ENCODE data around the gene SLC40A1.
"Not testable (repeated sequence)": the region's sequence is repeated elsewhere in the genome, so short reads cannot be mapped to it uniquely, and the experiment has no call there.

The SLC40A1 gene, protein sequence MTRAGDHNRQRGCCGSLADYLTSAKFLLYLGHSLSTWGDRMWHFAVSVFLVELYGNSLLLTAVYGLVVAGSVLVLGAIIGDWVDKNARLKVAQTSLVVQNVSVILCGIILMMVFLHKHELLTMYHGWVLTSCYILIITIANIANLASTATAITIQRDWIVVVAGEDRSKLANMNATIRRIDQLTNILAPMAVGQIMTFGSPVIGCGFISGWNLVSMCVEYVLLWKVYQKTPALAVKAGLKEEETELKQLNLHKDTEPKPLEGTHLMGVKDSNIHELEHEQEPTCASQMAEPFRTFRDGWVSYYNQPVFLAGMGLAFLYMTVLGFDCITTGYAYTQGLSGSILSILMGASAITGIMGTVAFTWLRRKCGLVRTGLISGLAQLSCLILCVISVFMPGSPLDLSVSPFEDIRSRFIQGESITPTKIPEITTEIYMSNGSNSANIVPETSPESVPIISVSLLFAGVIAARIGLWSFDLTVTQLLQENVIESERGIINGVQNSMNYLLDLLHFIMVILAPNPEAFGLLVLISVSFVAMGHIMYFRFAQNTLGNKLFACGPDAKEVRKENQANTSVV

DNA sequence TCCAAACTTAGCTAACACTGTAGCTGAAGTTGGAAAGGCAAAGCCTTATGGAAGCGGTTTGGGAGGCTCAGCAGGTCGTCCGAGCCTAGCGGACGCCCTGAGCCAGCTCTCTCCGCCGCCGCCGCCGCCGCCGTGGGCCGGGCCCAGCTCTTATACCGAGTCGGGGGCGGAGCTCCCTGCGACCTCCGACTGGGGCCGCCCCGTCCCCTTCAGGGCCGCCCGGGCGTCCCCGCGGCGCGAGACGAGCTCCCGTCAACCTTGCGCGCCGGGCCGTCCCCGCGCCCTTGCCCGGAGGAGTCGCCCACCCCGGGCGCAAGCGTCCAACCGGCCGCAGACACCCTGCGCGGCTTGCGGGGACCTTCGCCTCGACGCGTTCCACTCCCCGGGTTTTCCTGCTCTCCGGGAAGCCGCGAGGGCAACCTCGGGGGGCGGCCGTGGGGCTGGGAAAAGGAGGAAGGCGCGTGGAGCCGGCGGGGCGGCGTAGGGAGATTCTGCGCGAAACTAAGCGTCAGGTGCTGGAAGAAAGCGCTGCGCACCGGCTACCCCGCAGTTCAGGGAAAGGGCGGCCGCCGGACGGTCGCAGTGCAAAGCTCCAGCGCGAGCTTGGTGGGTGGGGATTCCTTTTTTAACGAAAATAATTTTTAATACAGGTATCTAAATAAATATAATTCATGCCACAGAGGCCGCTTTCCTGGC, at the start of gene SLC40A1:
Gene SLC40A1, minus strand, starts transcription at position 129 of the 696 bp plus-strand sequence. CDS start 326 bp downstream, outside the sequence.
- DNase-seq: peak; percentile 66 to 85

DNA sequence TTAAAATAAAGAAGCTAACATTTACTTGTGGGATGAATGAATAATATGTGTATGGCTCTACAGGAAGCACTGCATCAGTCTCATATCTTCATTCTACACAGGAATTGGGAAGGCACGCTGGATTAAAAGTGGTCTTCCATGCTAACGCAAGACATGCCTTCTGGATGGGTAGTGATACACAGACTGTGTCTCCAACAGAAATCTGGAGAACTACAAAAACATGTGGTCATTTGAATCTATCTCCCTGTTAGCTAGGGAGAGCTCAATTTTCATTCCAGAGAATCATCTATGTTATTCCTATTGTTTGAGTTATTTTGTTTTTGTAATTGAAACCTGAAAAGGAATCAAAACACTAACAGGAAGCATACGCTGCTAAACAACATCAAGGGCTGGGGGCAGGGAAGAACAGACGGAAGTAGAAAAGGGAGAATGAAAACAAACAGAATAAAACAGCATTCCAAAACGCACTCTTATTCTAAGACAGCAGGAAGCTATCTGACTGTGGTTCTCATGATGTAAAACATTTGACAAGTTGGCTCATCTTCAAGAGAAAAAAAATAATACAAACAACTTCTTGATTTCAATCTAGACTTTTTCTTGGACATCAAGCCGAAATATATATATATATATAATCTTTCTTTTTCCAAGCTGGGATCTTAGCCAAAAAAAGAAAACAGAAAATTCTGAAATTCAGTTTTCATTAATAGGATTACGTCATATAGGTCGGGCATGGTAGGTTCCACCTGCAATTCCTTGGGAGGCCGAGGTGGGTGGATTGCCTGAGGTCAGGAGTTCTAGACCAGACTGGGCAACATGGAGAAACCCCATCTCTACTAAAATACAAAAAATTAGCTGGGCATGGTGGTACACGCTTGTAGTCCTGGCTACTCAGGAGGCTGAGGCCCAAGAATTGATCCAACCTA, 49.2 kb upstream of the SLC40A1 start:
- DNase-seq: no peak

DNA sequence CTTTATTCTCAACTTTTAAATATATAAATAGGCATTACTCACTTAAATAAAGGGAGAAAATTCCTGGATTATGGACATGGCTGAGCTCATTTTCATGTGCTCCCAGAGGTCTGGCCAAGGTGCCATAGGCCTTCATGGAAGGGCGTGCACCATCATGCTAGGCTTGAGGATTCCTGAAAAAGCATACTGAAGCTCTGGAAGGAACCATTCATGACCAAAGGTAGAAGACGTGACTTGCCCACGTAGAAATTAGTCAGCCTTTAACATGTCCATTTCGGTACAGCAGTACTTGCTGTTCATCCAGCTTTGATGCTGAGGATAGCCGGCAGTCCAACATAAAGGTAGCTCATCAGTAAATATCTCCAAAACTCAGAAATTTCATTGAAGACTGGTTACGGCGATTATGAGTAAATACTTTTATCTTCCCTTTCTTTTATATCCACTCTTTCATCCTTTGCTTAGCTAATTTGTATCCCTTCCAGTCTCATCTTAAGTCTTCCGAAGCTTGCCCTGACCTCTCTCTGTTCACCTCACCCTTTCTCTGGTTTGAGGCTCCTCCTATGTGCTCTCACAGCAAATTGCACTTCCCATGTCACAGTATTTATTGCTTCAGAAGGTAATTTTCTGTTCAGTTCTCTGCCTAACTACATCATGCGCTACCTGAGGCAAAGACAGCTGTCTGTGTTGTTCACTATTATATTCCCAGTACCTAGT, 48.4 kb upstream of the SLC40A1 start:
- no peak for DNase-seq

DNA sequence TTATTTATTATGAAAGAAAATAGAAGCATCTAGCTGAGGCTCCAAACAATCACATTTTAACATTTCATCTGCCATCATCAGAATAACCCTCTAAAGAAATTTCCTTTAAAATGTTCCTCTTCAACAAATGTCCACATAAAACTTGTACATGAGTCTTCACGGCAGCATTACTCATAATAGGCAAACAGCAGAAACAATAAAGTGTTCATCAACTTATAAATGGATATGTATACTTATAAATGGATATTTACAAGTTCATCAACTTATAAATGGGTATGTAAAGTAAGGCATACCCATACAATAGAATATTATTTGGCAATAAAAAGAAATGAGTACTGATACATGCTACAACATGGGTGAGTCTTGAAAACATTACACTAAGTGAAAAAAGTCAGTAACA, 47.2 kb upstream of the SLC40A1 start:
- no peak for DNase-seq

DNA sequence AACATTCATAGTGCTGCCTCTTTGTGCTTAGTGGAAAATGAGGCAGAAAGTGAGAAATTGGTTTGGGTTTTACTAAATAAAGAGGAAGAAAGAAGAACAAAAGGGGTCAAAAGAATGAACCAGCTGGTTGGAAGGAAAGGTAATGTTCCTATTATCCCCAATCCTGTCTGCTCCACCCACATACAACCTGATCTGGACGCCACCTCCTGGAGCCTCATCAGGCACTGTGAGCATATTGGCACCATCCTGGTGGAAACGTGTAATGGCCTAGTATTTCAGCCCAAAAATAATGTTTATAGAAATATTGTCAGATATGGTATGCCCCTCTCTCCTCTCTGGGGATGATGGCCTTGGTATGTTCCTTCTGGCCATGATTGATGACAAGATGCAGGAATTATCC, 45.0 kb upstream of the SLC40A1 start:
- no peak for DNase-seq

DNA sequence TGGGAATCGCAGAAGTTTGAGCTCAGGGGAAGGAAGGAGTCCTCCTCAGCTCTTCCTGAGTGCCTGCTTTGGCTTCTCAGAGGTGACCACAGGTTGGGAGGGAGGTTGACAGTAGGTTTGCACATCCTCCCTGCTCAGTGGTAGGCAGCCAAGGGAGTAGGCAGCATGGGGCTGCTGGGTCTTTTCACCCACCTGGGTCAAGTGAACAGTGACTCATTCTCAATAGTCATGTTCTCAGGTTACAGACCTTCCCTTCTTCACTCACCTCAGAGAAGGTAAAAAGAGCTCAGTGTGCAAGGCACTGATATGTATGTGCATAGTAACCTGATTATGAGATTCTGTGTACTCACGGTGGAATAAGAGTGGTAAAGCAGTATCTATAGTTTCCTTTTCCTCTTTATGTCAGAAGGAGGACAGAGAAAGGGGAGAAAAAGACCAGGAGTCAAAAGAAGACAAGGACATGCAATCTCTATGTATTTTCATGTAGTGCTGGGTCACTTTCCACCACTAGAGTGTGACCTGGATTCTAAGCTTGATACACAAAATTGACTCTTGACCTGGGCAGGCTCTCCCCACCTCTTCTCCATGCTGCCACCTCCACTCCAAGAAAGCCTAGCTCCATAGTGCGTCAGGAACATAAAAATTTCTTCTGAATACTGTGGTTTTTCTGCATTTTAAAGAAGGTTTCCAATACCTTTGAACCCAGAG, 44.2 kb upstream of the SLC40A1 start:
- DNase-seq: no peak

DNA sequence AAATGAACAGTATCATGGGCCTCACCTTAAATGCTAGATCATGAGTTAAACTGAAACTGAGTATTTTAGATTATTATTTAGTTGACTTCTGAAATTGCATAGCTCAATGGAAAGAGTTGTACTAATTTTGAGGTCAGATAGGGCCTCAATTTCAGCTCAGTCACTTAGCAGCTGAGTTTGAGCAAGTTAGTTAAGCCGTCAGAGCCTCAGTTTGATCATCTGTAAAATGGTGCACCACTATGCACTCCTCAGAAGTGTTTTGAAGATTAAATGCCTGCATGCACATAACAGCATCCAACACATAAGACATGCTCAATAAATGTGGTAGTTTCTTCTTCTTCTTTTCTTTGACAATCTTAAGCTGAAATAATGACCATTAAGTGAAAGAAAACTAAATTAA, 42.5 kb upstream of the SLC40A1 start:
- no peak for DNase-seq

DNA sequence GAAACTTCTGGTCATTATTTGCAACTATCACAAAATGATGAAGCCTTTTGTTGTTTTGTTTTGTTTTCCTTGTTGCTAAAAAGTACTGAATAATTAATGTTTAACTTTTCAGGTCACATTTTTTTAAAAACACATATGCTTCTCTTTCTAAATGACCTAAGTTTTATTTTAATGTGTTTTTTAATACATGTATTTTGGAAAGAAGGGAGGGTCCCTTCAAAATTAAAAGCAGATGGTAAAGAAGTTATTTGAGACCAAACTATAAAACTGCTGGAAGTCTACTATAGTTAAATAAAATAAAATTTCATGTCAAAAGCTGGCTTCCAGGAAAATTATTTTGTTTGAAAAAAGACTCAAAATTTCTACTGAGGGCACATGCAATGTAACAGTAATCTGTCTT, 41.2 kb upstream of the SLC40A1 start:
- no peak for DNase-seq

DNA sequence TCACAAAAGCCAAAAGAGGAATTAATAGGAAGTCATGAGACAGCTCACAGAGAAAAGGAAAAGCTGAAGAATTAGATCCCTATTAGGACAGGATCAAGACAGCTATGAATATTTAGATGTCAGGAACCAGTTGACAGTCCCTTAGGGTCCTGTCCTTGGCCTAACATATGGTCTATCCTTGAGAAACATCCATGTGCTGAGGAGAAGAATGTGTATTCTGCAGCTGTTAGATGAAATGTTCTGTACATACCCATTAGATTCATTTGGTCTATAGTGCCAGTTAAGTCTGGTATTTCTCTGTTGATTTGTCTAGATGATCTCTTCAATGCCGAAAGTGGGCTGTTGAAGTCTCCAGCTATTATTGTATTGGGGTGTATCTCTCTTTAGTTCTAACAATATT, 37.6 kb upstream of the SLC40A1 start:
- DNase-seq: no peak

DNA sequence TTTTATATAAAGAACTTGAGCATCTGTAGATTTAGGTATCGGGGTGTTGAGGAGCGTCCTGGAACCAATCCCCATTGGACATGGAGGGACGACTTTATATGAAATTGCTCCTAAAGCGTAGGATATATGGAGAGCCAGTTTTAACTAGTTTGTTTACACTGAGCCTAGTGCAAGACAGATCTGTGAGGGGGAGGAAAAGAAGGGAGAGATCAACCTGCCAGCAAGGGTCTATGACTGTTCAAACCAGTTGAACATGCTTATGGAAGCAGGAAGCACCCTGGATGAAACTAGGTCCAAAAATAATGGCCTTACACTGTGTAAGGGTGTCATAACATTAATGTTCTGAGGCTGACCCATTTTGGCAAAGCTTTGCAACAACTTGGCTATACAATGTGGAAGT, 34.0 kb upstream of the SLC40A1 start:
- DNase-seq: no peak

DNA sequence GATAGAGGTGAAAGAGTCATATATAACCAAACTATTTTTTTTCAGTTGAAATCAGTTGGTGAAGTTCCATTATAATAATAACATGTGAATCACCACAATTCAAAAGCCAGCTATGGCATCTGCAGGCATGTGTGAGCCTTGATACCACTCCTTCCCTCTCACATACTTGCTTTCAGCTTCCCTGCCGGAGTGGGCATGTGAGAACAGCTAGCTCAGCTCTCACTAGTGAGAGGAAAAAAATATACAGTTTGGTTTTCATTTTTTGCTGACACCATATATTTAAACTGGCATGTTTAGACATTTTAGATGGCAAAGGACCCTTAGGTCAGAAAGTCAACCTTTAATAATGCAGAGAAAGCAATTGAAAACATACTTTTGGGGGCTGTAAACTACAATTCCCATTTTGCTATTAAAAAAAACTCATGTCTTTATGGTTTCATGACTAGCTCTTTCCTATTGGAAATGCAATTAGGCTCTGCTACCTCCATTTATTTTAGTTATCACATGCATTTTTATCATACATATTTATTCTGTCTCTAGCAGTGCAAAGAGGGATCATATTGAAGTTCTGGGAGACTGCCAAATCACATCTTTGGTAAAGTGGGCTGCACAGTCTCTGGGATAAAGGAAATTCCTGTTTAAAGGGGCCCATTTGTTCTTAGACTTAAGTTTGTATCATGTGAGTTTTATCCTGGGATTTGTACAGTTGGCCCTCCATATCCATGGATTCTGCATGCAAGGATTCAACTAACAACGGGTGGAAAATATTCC, 33.2 kb upstream of the SLC40A1 start:
- no peak for DNase-seq

DNA sequence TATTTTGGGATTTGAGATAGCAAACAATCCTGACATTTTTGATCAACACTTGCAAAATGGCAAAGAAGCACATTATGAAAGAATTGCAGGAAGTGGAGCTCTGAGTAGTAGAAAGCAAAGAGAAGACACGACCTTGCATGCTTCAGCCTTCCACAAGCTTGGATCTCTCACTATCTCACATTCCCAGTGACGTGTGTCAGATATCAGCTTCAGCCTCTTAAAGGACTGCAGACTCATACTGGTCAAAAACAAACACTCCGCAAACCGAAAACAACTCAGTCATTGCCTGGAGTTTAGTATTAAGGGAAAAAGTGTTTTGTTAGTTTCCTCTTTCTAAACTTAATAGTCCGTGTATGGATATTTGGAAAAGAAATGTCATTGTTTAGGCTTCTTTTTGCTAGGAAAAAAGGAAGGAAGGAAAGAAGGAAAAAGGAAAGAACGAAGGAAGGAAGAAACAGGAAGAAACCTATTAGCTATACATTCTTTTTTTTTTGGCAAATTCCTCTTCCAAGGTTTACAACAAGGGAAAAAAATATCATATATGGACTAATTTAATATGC, 32.6 kb upstream of the SLC40A1 start:
- DNase-seq: no peak

DNA sequence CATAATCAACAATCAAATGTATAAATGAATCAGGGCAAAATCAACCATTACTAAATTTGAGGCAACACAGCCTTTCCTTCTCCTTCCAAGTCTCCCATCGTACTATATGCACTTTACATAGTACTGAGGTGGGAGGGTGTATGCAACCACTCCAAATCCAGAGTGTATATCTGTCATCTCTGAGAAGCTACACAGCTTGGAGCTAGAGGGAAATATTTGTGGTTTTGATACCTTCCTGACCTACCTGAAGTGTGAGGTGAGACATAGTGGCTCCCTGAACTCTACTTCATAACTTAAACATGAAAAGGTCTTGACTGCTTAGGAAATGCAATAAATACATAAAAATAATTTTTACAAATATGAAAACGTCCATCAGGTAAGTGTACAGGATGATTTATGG, 30.1 kb upstream of the SLC40A1 start:
- DNase-seq: no peak

DNA sequence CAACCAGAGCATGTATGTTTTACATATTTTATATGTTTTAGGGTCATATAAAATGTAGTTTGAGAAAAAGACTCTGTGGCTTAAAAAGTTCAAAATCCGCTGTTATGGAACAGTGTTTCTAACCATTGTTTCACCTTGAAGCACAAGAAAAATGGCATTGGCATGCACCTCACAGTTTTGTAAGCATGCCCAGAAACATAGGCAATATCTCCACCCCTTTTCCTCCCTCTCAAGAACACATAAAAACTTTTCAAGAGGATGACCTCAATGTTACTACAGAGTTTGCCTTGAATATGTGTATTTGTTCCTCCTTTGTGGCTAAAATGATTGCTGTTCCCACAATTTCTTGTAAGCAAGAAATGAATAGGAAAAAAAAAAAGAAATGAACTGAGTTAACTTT, 29.3 kb upstream of the SLC40A1 start:
- DNase-seq: no peak

DNA sequence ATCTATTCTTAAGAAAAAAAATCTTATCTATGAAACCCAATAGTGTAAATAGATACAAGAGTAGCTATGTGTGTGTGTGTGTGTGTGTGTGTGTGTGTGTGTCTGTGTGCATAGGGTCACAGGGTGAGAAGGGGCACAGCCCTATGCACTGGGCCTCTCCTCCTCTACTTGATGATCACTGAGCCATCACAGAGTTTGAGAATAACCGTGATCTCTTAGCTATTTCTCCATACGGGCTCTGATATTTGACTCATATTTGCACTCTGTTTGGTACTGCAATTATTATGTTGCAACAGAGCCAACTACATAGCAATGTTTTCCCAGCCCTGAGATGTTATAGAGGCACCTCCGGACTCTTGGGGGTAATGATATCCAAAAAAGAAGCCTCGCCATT, 28.8 kb upstream of the SLC40A1 start:
- no peak for DNase-seq

DNA sequence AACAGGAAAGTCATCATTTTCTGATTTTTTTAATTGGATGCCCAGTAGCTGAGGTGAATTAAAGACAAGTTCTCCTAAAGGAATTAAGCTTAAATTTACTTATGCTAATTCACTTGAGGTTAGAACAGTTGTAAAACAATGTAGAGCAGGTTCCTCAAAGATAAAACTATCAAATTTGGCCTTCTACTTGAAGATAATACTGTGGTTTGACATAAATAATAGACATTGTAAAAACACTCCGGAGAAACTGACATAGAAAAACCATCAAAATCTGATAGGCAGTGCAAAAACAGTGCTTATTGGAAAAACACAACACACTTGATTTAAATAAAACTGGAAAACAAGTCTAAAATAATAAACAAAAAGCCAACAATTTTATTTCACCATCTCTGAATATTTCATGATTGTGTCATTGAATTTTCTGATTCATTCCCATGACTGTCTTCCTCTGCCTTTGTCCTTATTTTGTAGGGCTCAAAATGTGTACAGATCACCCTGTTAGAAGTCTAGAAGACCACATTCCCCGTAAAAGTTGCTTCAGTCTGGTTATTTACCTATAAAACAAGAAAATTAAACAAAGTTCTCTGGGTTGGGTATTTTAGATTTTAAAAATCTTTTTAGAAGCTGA, 28.3 kb upstream of the SLC40A1 start:
- DNase-seq: no peak

DNA sequence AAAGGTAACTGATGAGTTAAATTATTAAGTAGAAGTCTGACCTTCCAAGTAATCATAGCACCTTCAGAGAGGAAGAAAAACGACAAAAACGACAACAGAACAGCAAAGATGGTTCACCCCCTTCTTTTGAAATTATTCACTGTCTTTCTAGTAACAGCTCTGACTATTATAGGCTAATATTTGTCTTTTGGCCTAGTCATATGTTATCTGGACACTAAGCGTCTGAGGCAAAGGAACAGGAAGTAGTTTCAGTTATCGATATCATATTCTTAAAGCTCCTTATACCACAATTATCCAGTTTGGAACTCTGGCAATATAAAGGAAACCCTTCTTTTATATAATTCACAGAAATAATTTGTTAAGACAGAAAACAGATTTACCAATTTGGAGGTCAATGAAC, 27.6 kb upstream of the SLC40A1 start:
- DNase-seq: no peak

DNA sequence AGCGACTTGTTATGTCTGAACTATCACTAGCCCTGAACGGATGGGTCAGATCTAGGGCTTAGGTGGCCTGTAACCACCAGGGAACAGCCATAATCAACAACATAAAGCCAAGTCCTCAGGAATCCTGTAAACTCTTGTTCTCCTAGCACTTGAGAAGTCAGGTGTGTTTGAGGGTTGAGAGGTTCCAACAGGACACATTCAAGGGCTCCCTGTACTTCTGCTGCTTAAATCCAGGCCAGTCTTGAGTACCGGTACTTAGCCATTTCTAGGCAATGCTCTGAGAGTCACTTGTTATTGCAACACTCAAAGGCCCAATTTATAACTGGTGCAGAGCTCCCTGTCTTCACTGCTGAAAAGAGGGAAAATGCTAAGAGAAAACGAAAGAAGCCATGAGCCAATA, 21.6 kb upstream of the SLC40A1 start:
- no peak for DNase-seq

DNA sequence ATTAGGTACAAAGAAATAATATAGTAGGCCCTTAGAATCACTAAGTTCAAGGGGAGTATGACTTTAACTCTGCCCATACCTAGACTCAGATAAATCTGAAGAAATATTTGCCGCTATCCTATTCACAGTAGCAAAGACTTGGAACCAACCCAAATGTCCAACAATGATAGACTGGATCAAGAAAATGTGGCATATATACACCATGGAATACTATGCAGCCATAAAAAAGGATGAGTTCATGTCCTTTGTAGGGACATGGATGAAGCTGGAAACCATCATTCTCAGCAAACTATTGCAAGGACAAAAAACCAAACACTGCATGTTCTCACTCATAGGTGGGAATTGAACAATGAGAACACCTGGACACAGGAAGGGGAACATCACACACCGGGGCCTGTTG, 21.1 kb upstream of the SLC40A1 start:
- not testable (repeated sequence) for DNase-seq

DNA sequence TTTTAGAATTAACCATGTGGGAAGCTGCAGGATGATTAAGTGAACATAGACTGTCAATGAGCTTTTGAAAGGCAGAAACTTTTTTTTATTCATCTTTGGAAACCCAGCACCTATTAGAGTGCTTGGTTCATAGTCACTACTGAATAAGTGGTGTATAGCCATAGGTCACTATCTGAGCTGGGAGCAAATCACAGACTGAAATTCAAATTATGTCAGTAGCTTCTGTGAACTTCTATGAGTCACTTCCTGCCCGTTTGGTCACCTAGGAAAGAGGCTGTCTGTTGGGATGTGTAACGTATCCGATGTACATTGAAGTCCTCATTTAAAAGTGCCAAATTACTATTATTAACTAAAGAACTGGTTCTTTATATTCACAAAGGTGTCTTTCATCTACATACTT, 20.5 kb upstream of the SLC40A1 start:
- DNase-seq: no peak

Data from NCI-H1930 (cell line).